NB4 (cell line): ENCODE data around the gene ITCH.

Source experiments
- CTCF ChIP-seq: IDR thresholded peaks from one replicate; pipeline ENCODE4 v1.5.1; 2012; ENCODE audit warnings: low read depth, low read length
- MYC ChIP-seq: IDR thresholded peaks from 2 replicates; pipeline ENCODE4 v1.6.1; 2011; ENCODE audit warnings: low read depth, low read length
- POLR2A ChIP-seq: IDR thresholded peaks from 2 replicates; pipeline ENCODE4 v1.6.1; 2011; ENCODE audit warnings: mild to moderate bottlenecking; ENCODE audit not compliant: insufficient read length; ENCODE audit errors: extremely low read depth

DNA sequence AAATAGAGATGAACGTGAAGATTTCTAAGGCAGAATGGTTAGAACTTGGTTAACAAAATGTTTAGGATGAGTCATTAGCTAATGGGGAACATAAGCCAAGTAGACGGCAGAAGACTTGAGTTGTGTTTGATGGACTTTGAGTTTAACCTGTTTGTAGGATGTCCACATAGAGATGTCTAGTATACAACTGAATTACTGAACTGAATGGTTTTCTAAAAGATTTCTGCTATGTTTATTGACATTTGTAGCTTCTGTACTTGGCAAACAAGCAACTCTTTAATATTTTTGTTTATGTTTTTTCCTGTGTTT, 98.7 kb downstream of the ITCH start:
- TF ChIP-seq POLR2A = no peak
- no peak for TF ChIP-seq CTCF
- no peak for TF ChIP-seq MYC
